ENCODE results near the gene MYCBPAP. TPM values are rescaled to one million over a fixed set of nuclear protein-coding genes. Genes with fewer than 3 reads are reported as not detected.

Gene MYCBPAP
- total and polyA plus RNA-seq, 11 donors = 0.29 to 2.4 (median 0.76) TPM; not detected in 1

GRCh38 chr17:50491505-50491904, 16.7 kb upstream of the MYCBPAP start:
- WGBS, 4 donors = 55 to 70% (median 59%) methylated on average over 1 of the region's 1 CpG
- H3K4me3 ChIP-seq = no peak overlapping the region
- DNase-seq = no peak
- H3K36me3 ChIP-seq = peaks cover 0 to 14% (median 9%) of the 10 kb centered on the region in 9 donors
- ATAC-seq = no peak
- no peaks in the 10 kb centered on the region for H3K27me3 ChIP-seq
- TF ChIP-seq, protein P1, sequence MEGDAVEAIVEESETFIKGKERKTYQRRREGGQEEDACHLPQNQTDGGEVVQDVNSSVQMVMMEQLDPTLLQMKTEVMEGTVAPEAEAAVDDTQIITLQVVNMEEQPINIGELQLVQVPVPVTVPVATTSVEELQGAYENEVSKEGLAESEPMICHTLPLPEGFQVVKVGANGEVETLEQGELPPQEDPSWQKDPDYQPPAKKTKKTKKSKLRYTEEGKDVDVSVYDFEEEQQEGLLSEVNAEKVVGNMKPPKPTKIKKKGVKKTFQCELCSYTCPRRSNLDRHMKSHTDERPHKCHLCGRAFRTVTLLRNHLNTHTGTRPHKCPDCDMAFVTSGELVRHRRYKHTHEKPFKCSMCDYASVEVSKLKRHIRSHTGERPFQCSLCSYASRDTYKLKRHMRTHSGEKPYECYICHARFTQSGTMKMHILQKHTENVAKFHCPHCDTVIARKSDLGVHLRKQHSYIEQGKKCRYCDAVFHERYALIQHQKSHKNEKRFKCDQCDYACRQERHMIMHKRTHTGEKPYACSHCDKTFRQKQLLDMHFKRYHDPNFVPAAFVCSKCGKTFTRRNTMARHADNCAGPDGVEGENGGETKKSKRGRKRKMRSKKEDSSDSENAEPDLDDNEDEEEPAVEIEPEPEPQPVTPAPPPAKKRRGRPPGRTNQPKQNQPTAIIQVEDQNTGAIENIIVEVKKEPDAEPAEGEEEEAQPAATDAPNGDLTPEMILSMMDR (IDR thresholded peaks at IDR 0.05) = no peak
- no peak for TF ChIP-seq POLR2A (IDR thresholded peaks at IDR 0.05)
- H3K9me3 ChIP-seq = no peaks in the 10 kb centered on the region
- intact Hi-C loops (cut with DNase I) = no loop called here
- H3K27ac ChIP-seq = no peak overlapping the region
- H3K4me1 ChIP-seq = no peaks in the 10 kb centered on the region

- TF ChIP-seq, protein P1 (IDR thresholded peaks at IDR 0.05) = no peak
- no peak for TF ChIP-seq POLR2A (IDR thresholded peaks at IDR 0.05)
- no peak for ATAC-seq
- Histone ChIP-seq H3K4me3 (no peak overlapping the region), H3K27ac (no peak overlapping the region), H3K4me1 (no peaks in the 10 kb centered on the region), H3K27me3 (no peaks in the 10 kb centered on the region), H3K9me3 (no peaks in the 10 kb centered on the region), H3K36me3 (peaks cover 0 to 7% (median 3%) of the 10 kb centered on the region in 9 donors)
- 87 to 92% (median 91%) methylated on average over 7 to 8 of the region's 8 CpGs for WGBS, 4 donors
- intact Hi-C loops (cut with DNase I) = no loop called here
- DNase-seq = no peak
These were observed 16.0 kb upstream of the MYCBPAP start for GRCh38 chr17:50492214-50492613.

DNA sequence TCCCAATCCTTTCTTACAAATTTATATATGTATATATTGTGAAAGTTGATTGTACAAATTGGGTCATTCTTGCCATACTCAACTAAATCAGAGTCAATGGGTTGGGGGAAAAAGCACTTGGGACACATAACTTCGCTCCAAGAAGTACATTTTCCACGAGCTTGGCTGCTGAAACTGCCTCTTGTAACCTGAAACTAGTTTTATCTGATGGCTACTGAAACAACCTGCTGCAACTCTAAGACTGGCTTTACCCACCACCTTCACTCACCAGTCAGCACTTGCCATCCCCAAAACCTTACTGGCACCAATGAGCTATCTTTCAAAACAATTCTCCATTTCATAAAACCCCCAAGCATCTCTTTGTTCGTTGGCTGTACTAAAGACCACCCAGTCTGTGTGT, 14.5 kb upstream of the MYCBPAP start:
- intact Hi-C loops (cut with DNase I) = no loop called here
- WGBS, 4 donors = 52 to 67% (median 59%) methylated on average over 3 of the region's 3 CpGs
- no peak overlapping the region for H3K4me3 ChIP-seq
- H3K27me3 ChIP-seq = no peaks in the 10 kb centered on the region
- H3K4me1 ChIP-seq = no peaks in the 10 kb centered on the region
- ATAC-seq (no peak), DNase-seq (no peak)
- no peaks in the 10 kb centered on the region for H3K9me3 ChIP-seq
- no peak overlapping the region for H3K27ac ChIP-seq
- H3K36me3 ChIP-seq = no peaks in the 10 kb centered on the region
- TF ChIP-seq, protein P1 (IDR thresholded peaks at IDR 0.05) = no peak
- TF ChIP-seq POLR2A (IDR thresholded peaks at IDR 0.05) = no peak

GRCh38 chr17:50495217-50495823, 12.9 kb upstream of the MYCBPAP start:
- Histone ChIP-seq H3K27me3 (no peaks in the 10 kb centered on the region), H3K9me3 (no peaks in the 10 kb centered on the region), H3K4me3 (no peak overlapping the region), H3K4me1 (no peaks in the 10 kb centered on the region), H3K36me3 (no peaks in the 10 kb centered on the region), H3K27ac (no peak overlapping the region)
- DNase-seq (no peak), ATAC-seq (peak in 1 of 4 donors; percentile 13)
- intact Hi-C loops (cut with DNase I) = no loop called here
- no peak for TF ChIP-seq POLR2A (IDR thresholded peaks at IDR 0.05)
- TF ChIP-seq, protein P1 (IDR thresholded peaks at IDR 0.05) = no peak
- WGBS, 4 donors = 87 to 91% (median 89%) methylated on average over 8 of the region's 8 CpGs
